Spinal cord (tissue), 10 donors: Measurements from ENCODE around the gene SYTL4. TPM values are rescaled to one million over a fixed set of nuclear protein-coding genes. Genes with fewer than 3 reads are reported as not detected.

Source experiments
- DNase-seq, 6 donors: peaks; one replicate each; pipeline versions ENCODE4 v3.0.0 to v3.0.0-alpha.2; 2013 to 2015; ENCODE audit warnings: low spot score in 6 of 6, low read depth in 4 of 6
- H3K27ac ChIP-seq: one replicate; pipeline ENCODE4 v1.5.1; 2013; ENCODE audit warnings: low read depth, low read length, control low read depth
- H3K27me3 ChIP-seq: one replicate; pipeline ENCODE4 v1.6.1; 2013; ENCODE audit warnings: low read length; ENCODE audit not compliant: control insufficient read depth, insufficient read depth
- H3K36me3 ChIP-seq: one replicate; pipeline ENCODE4 v1.6.1; 2013; ENCODE audit warnings: low read length; ENCODE audit not compliant: control insufficient read depth, insufficient read depth
- H3K4me1 ChIP-seq: one replicate; pipeline ENCODE4 v1.6.1; 2013; ENCODE audit warnings: low read length; ENCODE audit not compliant: control insufficient read depth, insufficient read depth
- H3K4me3 ChIP-seq: one replicate; pipeline ENCODE4 v1.5.1; 2013; ENCODE audit warnings: low read depth, low read length, control low read depth
- H3K9me3 ChIP-seq: one replicate; pipeline ENCODE4 v1.6.1; 2013; ENCODE audit warnings: low read length; ENCODE audit not compliant: control insufficient read depth, insufficient read depth
- WGBS: methylation state at CpG from one replicate; pipeline ENCODE4 v1.1.5; 2013; ENCODE audit warnings: missing lambda C conversion rate; ENCODE audit not compliant: insufficient coverage; 5-methylcytosine and 5-hydroxymethylcytosine counted together
- polyA plus RNA-seq, 2 donors: library from polyadenylated mRNA; unstranded; fragments of 120-200 nt; gene quantifications; one replicate each; pipeline ENCODE4 v1.2.1, GENCODE V29; 2013; ENCODE audit not compliant: insufficient read length in 2 of 2
- total RNA-seq, 2 donors: library from RNA; depleted of rRNA in 1 of 2; stranded (reverse); fragments of 120-200 nt in 1 of 2; fragments of >200 nt in 1 of 2; gene quantifications; one replicate each; pipeline versions ENCODE4 v1.2.3 to v1.2.4, GENCODE V29; 2013 to 2014
- donor health status: healthy.

The SYTL4 gene
- total and polyA plus RNA-seq, 4 donors: 6.7 to 33.7 (median 9.1) TPM

DNA sequence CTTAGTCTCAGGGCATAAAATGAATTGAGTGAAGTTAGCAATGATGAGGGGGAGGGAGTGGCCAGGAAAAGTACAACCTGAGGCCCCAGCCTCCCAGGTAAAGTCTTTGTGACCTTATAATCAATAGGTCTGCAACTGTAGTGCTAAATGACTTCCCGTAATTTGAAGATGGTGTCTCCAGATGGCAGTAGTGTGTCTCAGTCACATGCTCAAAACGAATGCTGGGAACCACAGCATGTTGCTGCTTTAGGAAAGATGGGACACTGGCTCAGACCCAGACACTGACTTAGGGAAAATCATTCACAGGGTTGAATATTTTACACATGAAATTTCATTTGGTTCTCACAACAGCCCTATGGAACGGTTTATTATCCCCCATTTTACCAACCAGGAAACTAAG is 77.7 kb downstream of the SYTL4 start:
- H3K4me1 ChIP-seq: peaks cover 5% of the 10 kb centered on the region
- no peaks in the 10 kb centered on the region for H3K9me3 ChIP-seq
- peaks cover 9% of the 10 kb centered on the region for H3K27me3 ChIP-seq
- no peak overlapping the region for H3K27ac ChIP-seq
- H3K36me3 ChIP-seq: no peaks in the 10 kb centered on the region
- peak in 1 of 6 donors; percentile 28 for DNase-seq
- H3K4me3 ChIP-seq: no peak overlapping the region
- WGBS: 41% methylated on average over 2 of the region's 3 CpGs

DNA sequence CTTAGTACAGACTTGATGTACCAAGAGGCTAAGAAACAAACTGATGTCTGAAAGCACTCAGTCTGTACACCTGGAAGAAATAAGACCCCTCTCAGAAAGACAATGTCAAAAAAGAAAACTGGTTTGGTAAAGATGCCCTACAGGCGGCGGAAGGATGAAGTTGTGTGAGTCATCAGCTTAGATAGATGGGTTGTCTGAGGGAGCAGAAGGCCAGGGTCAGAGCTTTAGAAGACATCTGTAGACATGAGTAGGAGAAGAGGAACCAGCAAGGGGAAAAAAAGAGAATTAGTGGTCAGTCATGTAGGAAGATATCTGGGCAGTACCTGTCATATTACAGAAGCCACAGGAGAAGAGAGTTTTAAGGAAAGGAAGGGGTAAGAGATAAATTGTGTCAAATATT is 79.7 kb downstream of the SYTL4 start:
- H3K27me3 ChIP-seq: peaks cover 9% of the 10 kb centered on the region
- H3K36me3 ChIP-seq: no peaks in the 10 kb centered on the region
- peaks cover 5% of the 10 kb centered on the region for H3K4me1 ChIP-seq
- no peak overlapping the region for H3K4me3 ChIP-seq
- 73% methylated on average over 2 of the region's 2 CpGs for WGBS
- no peak for DNase-seq
- no peak overlapping the region for H3K27ac ChIP-seq
- no peaks in the 10 kb centered on the region for H3K9me3 ChIP-seq

DNA sequence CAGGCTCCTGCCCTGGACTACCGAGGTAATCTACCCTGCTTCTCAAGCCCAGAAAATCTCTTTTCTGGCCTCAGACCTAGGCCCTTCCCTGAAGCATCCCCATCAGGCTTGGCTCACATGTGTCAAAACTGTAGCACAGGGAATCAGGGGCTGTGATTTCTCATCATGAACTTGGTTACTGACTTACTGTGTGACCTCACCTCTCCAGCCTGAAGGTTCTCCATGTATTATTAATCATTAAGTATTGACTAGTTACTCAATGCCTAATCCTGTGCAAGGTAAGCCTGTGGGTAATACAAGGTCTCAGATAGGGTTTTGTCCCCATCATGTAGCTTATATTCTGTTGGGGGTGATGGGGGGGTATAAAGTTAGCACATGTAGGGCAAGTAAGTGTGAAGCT is 81.1 kb downstream of the SYTL4 start:
- Histone ChIP-seq H3K27ac (no peak overlapping the region), H3K27me3 (peaks cover 9% of the 10 kb centered on the region)

DNA sequence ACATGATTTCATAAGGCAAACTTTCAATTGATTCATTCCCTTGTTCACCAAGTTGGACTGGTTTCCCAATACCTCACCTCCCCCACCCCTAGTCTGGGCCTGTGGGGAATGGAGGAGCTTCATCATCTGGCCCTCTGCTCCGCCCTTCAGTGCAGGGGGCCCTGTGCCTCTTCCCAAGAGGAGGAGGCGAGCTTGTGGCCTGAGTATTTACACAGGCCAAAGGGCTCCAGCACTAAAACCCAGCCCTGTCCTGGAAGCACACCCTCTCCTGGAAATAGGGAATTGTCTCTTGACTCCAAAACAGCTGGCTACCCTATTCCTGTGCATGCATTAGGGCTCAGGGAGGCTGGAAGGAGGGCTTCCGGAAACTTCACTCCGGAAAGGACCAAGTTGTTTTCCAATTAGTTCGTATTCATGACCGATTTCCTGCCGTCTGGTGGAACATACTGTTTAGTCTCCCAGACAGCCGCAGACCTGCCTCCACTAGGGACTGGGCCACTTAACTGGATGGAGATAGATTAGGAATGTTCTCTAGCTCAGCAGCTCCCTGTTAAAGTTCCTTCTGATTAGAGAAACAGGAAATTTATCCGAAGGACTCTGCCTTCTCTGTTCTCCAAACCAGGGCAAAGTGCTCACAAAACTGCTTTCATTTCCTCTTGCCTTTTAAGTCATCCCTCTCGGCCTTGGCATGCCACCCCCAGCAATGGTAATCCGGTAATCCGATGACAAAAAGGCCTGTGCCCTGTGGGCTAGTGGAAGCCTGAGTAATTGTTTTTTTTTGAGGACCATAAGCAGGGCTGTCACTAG is 82.2 kb downstream of the SYTL4 start:
- no peaks in the 10 kb centered on the region for H3K9me3 ChIP-seq
- WGBS: 51% methylated on average over 9 of the region's 12 CpGs
- H3K36me3 ChIP-seq: no peaks in the 10 kb centered on the region
- H3K4me1 ChIP-seq: peaks cover 5% of the 10 kb centered on the region
- H3K27me3 ChIP-seq: peaks cover 8% of the 10 kb centered on the region
- DNase-seq: peak in 1 of 6 donors; percentile 30
- H3K4me3 ChIP-seq: no peak overlapping the region
- peak overlapping the region; percentile 72 for H3K27ac ChIP-seq

More for the DNA sequence above, 81.1 kb downstream of the SYTL4 start:
- H3K36me3 ChIP-seq: no peaks in the 10 kb centered on the region
- WGBS: 100% methylated on average over 1 of the region's 1 CpG
- peaks cover 5% of the 10 kb centered on the region for H3K4me1 ChIP-seq
- DNase-seq: no peak
- H3K4me3 ChIP-seq: no peak overlapping the region
- H3K9me3 ChIP-seq: no peaks in the 10 kb centered on the region

DNA sequence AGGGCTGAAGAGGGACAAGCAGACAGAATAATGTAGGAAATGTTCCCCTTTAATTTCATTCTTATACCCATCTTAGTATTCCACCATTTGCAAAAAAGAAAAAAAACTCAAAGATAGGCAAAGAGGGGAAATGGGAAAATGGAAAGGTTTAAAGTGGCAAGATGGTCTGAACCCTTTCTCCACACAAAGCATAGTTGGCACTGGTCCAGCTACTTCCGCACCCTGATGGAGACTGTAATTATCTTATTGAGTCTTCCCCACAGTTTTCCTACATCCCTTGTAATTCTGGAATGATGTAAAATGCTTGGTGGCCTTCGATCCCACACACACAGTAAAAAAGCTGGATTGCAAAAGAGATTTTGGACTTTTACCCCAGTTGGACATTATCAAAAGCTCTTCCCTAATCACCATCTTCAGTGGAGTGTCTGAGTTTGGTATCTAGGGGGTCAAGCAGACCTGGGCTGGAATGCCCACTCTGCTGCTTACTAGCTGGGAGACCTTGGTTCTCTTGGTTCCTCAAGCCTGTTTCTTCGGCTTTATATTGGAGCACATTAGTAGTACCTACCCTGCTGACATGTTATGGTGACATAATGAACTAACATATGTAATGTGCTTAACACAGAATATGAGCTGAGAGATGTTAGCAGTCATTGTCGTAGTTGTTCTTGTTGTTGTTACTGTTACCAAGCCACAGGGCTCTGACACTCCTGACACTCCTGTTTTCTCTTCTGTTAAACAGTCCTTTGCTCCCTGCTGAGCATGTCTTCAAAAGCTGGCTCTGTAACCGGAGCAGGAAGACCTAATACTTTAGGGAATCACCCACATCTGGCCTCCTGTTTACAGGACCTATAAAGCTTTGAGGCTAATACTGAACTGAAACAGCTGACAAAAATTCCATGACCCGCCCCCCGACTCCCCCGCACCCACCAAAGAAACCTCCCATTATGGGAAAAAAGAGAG is 83.2 kb downstream of the SYTL4 start:
- Histone ChIP-seq H3K9me3 (no peaks in the 10 kb centered on the region), H3K27ac (peak overlapping the region; percentile 72), H3K4me3 (no peak overlapping the region), H3K27me3 (peaks cover 8% of the 10 kb centered on the region), H3K4me1 (peaks cover 5% of the 10 kb centered on the region), H3K36me3 (no peaks in the 10 kb centered on the region)
- 80% methylated on average over 2 of the region's 8 CpGs for WGBS
- peak in 1 of 6 donors; percentile 59 for DNase-seq

DNA sequence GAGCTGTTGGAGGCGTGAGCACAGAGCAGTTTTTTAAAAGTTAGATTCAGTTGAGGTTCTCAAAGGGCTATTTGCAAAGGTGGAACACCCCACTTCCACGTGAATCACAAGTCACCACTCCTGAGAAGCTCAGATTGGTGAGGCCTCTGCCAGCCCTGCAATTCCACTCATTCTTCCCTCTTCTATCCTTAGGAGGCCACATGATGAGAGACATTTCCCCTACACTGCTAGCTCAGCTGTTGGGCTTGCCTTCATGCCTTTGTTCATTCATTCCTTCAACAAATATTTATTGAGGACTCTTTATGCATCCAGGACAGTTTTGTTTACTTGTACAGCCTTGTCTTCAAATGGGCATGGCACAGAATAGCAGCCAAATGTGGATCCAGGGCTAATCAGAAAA is 84.2 kb downstream of the SYTL4 start:
- Histone ChIP-seq H3K9me3 (no peaks in the 10 kb centered on the region), H3K27me3 (peaks cover 8% of the 10 kb centered on the region), H3K27ac (peak overlapping the region; percentile 10)

DNA sequence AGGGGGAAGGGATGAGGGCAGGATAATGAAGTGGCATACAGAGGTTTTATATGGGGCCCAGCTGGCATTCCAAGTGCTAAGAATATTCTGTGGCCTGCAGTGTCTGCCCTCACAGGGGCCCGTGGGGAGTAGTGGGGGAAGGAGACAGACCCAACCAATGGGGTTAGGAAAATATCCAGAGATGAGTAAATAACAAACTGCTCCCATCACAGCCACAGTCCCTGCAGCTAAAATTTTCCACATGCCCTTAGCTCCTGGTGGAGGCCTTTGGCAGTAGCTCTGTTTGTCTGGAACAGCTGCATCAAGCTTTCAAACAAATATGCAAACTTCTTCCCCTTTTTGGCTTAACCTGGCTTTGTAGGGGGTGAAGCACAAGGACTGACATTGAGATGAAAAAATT is 84.8 kb downstream of the SYTL4 start:
- no peaks in the 10 kb centered on the region for H3K9me3 ChIP-seq
- H3K36me3 ChIP-seq: no peaks in the 10 kb centered on the region
- H3K27me3 ChIP-seq: peaks cover 8% of the 10 kb centered on the region
- peak in 1 of 6 donors; percentile 31 for DNase-seq
- no CpG with 5 or more reads among the region's 1 CpG for WGBS
- no peak overlapping the region for H3K27ac ChIP-seq
- peaks cover 5% of the 10 kb centered on the region for H3K4me1 ChIP-seq
- H3K4me3 ChIP-seq: no peak overlapping the region

More for the DNA sequence above, 84.2 kb downstream of the SYTL4 start:
- no peak for DNase-seq
- peaks cover 5% of the 10 kb centered on the region for H3K4me1 ChIP-seq
- 38% methylated on average over 1 of the region's 2 CpGs for WGBS
- H3K36me3 ChIP-seq: no peaks in the 10 kb centered on the region
- no peak overlapping the region for H3K4me3 ChIP-seq

DNA sequence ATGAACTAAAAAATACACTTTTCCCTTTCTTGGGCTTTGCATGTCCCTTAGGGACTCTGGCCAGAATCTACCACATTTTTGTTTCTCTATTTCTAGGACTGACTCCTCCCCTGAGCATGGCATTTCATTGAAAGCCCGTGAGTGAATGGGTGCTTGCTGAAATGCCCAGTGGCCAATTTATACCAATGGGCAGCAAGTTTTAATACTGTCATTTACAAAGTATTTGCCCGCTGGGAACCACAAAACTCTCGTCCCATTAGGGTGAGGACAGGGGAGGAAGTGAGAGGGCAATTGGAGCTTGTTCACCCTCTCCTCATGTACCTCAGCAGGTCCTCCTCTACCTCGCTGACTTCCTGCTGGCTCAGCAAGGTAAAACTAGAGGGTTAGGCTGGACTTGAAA is 86.8 kb downstream of the SYTL4 start:
- peaks cover 5% of the 10 kb centered on the region for H3K4me1 ChIP-seq
- DNase-seq: no peak
- H3K27ac ChIP-seq: no peak overlapping the region

DNA sequence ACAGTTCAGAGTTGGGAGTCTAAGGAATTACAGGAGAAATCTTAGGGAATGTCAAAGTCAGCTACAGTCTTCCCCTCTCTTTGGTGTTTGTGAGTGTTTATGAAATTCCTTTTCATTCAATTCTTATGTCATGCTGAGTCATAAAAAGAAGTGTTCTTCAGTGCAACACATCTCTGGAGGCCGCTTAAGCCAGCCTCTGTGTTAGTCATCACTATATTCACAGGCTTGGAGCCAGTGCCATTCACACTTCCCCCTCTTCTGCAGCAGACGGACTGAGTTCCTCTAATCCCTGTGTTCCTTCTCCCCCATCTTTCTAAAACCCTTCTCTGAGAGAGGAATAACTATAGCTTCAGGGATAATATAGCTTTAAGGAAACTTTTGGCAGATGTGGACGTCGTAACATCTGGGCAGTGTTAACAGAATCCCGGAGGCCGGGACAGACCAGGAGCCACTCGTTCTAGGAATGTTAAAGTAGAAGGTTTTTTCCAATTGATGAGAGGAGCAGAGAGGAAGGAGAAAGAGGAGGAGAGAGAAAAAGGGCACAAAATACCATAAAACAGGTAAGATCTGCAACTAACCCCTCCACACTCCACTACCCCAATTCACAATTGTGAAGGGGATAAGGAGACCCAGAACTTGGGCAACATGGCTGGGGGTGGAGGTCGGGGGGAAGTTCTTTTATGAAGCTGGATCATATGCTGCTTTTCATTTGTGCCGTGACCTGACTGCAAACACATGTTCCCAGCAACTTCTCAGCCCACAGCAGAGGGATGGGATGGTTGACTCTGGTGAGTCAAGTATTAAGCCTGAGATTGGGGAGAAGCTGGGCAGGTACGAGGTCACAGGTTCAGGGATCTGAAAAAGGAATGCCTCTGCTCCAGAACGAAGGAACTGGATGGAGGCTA is 87.7 kb downstream of the SYTL4 start, which contains the start of gene SRPX2:
TSS of gene SRPX2 (plus strand) at position 244 of the 905 bp plus-strand sequence. CDS start 2,124 bp downstream, outside the sequence.
- DNase-seq: peak in 1 of 6 donors; percentile 7
- Histone ChIP-seq H3K27ac (no peak within 1 kb of the TSS), H3K4me3 (no peak within 1 kb of the TSS), H3K9me3 (no peaks in the 10 kb centered on the region), H3K27me3 (peaks cover under 1% of the 10 kb centered on the region), H3K36me3 (no peaks in the 10 kb centered on the region), H3K4me1 (no peaks in the 10 kb centered on the region)
- WGBS: 58% methylated on average over 5 of the region's 11 CpGs

More for the DNA sequence above, 86.8 kb downstream of the SYTL4 start:
- 100% methylated on average over 1 of the region's 4 CpGs for WGBS
- Histone ChIP-seq H3K4me3 (no peak overlapping the region), H3K9me3 (no peaks in the 10 kb centered on the region), H3K27me3 (peaks cover 3% of the 10 kb centered on the region), H3K36me3 (no peaks in the 10 kb centered on the region)
